Adrenal gland (tissue), 5 donors: ENCODE results near the gene AKAP13.

ENCODE experiments used
- CTCF ChIP-seq, 6 experiments: fragments of 450-650 bp in 4 of 6; fragments of 200-600 bp in 2 of 6; sonication (generic) in 1 of 6; IDR thresholded peaks; 1 replicate in 5 of 6; 2 replicates in 1 of 6; pipeline versions ENCODE4 v1.5.1 to v1.8.0; 2016 to 2021; ENCODE audit warnings: antibody characterized with exemption in 6 of 6, mild to moderate bottlenecking in 2 of 6, moderate library complexity in 1 of 6
- POLR2A ChIP-seq, 2 donors: fragments of 450-650 bp; IDR thresholded peaks; one replicate each; pipeline ENCODE4 v1.6.1; 2017; ENCODE audit warnings: antibody characterized with exemption in 2 of 2, mild to moderate bottlenecking in 2 of 2, moderate library complexity in 1 of 2
- donor health status: DM: no; HTN: no; CAD: no.

- TF ChIP-seq CTCF (IDR thresholded peaks at IDR 0.05) (no peak), POLR2A (IDR thresholded peaks at IDR 0.05) (no peak)
These were observed 179.1 kb downstream of the AKAP13 start for GRCh38 chr15:85559530-85559929.
